AG09309 (cell line): ENCODE results near the gene NFKB2.
A peak's percentile ranks its signal among the peaks of the same experiment; 100 is the strongest.

Experiments
- DNase-seq: peaks from one replicate; pipeline ENCODE4 v3.0.0-alpha.2; 2010; ENCODE audit warnings: low read depth
- H3K4me3 ChIP-seq: 2 replicates; pipeline ENCODE4 v1.5.1; 2011; ENCODE audit warnings: mild to moderate bottlenecking, low read depth, low read length, moderate library complexity; ENCODE audit not compliant: control insufficient read depth
- CTCF ChIP-seq: IDR thresholded peaks from 2 replicates; pipeline ENCODE4 v1.5.1; 2011; ENCODE audit warnings: mild to moderate bottlenecking, low read depth, low read length, inconsistent platforms; ENCODE audit not compliant: insufficient read depth, control insufficient read depth; ENCODE audit errors: missing control alignments

NFKB2 gene

DNA sequence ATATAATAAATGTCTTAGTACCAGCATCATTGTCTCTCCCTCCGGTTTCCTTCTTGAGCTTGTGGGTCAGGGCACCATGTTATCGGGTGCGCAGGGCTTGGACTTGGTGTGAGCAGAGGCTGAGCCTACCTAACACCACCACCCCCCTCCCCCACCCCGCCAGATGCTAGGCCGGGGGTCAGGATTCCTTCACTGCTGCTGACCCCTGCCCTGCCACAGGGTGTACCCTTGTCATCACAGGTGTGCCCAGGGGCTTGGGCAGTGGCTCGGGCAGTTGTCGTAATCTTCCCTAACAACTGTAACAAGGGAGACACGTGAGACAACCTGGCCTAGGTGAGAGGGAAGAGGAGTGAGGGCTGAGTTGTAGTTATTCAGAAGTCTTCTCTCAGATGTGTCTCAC lies 12.6 kb upstream of the NFKB2 start:
- no peak for DNase-seq
- no peak overlapping the region for H3K4me3 ChIP-seq
- no peak for TF ChIP-seq CTCF

DNA sequence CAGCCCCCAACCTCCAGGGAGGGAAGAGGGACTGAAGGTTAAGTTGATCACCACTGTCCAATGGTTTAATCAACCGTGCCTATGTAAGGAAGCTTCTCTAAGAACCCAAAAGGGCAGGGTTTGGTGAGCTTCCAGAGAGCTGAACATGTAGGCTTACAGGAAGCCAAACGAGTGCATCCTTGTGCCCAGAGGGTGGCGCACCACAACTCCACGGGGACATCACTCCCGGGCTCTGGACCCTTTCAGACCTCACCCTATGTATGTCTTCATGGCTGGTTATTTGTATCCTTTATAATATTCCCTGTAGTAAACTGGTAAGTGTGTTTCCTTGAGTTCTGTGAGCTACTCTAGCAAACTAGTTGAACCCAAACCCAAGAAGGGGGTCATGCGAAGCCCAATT lies 11.5 kb upstream of the NFKB2 start:
- no peak for TF ChIP-seq CTCF
- DNase-seq = no peak
- H3K4me3 ChIP-seq = no peak overlapping the region

- TF ChIP-seq CTCF = no peak
- H3K4me3 ChIP-seq = no peak overlapping the region
- no peak for DNase-seq
These were observed 10.7 kb upstream of the NFKB2 start for GRCh38 chr10:102384606-102385429.

GRCh38 chr10:102389894-102390293 lies 5.6 kb upstream of the NFKB2 start:
- H3K4me3 ChIP-seq = no peak overlapping the region
- DNase-seq = no peak
- TF ChIP-seq CTCF = no peak

DNA sequence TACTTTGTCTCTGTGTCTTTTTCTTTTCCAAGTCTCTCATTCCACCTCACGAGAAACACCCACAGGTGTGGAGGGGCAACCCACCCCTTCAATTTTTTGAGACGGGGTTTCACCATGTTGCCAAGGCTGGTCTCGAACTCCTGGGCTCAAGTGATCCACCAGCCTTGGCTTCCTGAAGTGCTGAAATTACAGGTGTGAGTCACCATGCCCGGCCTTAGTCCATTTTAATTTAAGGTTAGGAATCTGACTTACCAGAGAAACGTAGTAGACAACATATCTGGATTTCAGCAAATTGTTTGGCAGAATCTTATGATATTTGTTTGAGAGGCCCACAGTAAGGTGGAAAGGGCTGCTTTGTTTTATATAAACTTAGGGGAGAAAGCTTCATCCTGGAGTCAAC lies 3.2 kb upstream of the NFKB2 start:
- TF ChIP-seq CTCF = no peak
- no peak for DNase-seq
- H3K4me3 ChIP-seq = no peak overlapping the region

DNA sequence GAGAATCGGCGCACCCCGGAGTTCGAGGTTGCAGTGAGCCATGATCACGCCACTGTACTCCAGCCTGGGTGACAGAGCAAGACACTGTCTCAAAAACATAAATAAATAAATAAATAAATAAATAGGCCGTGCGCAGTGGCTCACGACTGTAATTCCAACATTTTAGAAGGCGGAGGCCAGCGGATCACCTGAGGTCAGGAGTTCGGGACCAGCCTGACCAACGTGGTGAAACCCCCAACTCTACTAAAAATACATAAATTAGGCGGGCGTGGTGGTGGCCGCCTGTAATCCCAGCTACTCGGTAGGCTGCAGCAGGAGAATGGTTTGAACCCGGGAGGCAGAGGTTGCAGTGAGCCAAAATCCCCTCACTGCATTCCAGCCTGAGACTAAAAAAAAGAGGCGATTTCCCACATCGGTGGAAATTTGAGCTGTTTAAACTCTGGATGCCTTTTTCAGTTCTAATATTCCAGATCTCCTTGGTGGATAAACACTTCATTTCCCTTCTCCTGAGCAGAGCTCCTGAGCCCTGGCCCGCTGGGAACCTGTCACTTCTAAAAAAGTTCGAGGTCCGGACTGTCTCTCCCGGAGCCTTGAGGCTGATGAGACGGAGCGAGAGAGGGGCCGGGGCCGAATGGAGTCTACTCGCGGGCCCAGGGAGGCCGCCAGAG lies 2.0 kb upstream of the NFKB2 start:
- TF ChIP-seq CTCF = no peak
- no peak for DNase-seq
- peak overlapping the region; percentile 75 for H3K4me3 ChIP-seq
